ENCODE data around the gene SPATA6L. TPM values are rescaled to one million over a fixed set of nuclear protein-coding genes. Genes with fewer than 3 reads are reported as not detected.

Gene SPATA6L
- total and polyA plus RNA-seq, 10 of the 15 experiments (the other 5 are each of a cell fraction or from before 2014, with no cell fraction given): 0.37 to 1.6 (median 0.91) TPM

DNA sequence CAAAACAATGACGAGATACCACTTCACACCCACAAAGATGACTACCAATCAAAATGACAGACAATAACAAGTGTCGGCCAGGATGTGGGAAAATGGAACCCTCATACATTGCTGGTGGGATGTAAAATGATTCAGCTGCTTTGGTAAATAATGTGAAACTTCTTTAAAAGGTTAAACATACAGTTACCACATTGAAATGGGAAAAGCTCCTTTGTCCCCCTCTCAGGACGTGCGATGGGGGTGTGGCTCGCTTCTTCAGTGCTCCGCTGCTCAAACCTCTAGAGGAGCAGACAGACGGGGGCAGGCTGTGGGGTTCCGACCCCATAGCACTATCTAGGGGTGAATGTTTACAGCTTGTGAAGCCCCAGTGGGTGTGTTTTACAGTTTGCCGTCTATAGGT, 12.2 kb downstream of the SPATA6L start:
- FAIRE-seq (no peak), ATAC-seq (no peak), DNase-seq (ENCODE audit: low read depth, low spot score) (no peak)
- ChIA-PET RAD21 (ENCODE audit: unreplicated experiment) (no interaction called here), SMC1A (ENCODE audit: uncharacterized antibody, unreplicated experiment) (interaction anchor here (1.0 kb wide), 1 partner anchor 9 kb away, joined by 3 read pairs; no protein-coding TSS in a partner anchor), POLR2A (interaction anchor here (1.1 kb wide), 1 partner anchor 48 kb away, joined by 4 read pairs; no protein-coding TSS in a partner anchor), CTCF (no interaction called here)
- BruUV-seq (replicated peaks): no TSS peak
- Histone ChIP-seq H4K20me1 (ENCODE audit: control insufficient read depth, insufficient read depth) (no peaks in the 10 kb centered on the region), H3K4me3 (no peak overlapping the region), H3K4me2 (ENCODE audit: control insufficient read depth, insufficient read depth) (no peak overlapping the region), H3K4me1 (ENCODE audit: control insufficient read depth, insufficient read depth, low read length) (no peaks in the 10 kb centered on the region), H3K27ac (ENCODE audit: control insufficient read depth, insufficient read depth) (no peak overlapping the region), H3K9ac (ENCODE audit: control insufficient read depth, insufficient read depth, low read length) (no peak overlapping the region), H3K79me2 (ENCODE audit: control insufficient read depth, insufficient read depth, low read length) (no peaks in the 10 kb centered on the region), H3K9me3 (replicated peaks; ENCODE audit: control insufficient read depth, insufficient read depth, low read length) (no peaks in the 10 kb centered on the region), H2AFZ (ENCODE audit: control insufficient read depth, low read depth, low read length) (no peak overlapping the region), H3K36me3 (ENCODE audit: control insufficient read depth in 2 of 2, insufficient read depth in 2 of 2, low read length in 1 of 2) (no peaks in the 10 kb centered on the region), H3K27me3 (replicated peaks in 1 of 2; ENCODE audit: control insufficient read depth in 2 of 2, insufficient read depth in 2 of 2, low read length in 1 of 2) (no peaks in the 10 kb centered on the region)
- 70% methylated on average over 9 of the region's 9 CpGs for WGBS (ENCODE audit: insufficient coverage, insufficient replicate concordance, low lambda C conversion rate, missing lambda C conversion rate)
- in situ Hi-C loops (cut with MboI) (no loop called here), intact Hi-C loops (cut with micrococcal nuclease; ENCODE audit: unreplicated experiment) (no loop called here)
- TF ChIP-seq NBN (IDR thresholded peaks at IDR 0.05): no peak

DNA sequence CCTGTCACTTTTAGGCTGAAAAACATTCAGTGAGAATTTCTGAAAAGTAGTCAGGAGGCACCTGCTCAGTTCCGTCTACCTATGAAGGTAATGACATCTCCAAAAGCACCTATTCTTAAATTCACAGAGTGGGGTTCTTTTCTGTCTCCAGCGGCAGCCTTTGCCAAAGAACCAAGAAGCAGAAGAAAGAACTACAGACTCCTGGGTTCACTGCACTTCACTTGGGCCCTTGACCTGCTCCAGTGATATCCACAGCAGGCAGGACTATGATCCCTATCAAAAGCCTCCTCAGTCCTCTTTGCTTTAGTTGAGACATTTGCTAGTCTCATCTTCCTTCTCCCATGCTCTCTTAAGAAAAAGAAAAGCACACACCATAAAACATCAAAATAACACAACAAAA, 23.9 kb downstream of the SPATA6L start:
- POLR2A ChIA-PET: no interaction called here
- H2AFZ ChIP-seq (ENCODE audit: control insufficient read depth, low read depth, low read length): no peak overlapping the region
- no peak overlapping the region for H3K4me2 ChIP-seq (ENCODE audit: control insufficient read depth, insufficient read depth)
- no peaks in the 10 kb centered on the region for H3K36me3 ChIP-seq (ENCODE audit: control insufficient read depth in 2 of 2, insufficient read depth in 2 of 2, low read length in 1 of 2)
- no peaks in the 10 kb centered on the region for H4K20me1 ChIP-seq (ENCODE audit: control insufficient read depth, insufficient read depth)
- ATAC-seq (no peak), FAIRE-seq (no peak), DNase-seq (ENCODE audit: low read depth, low spot score) (no peak)
- in situ Hi-C loops (cut with MboI): no loop called here
- intact Hi-C loops (cut with micrococcal nuclease; ENCODE audit: unreplicated experiment): no loop called here
- H3K4me1 ChIP-seq (ENCODE audit: control insufficient read depth, insufficient read depth, low read length): no peaks in the 10 kb centered on the region
- no peak overlapping the region for H3K4me3 ChIP-seq
- 98% methylated on average over 2 of the region's 2 CpGs for WGBS (ENCODE audit: insufficient coverage, insufficient replicate concordance, low lambda C conversion rate, missing lambda C conversion rate)
- H3K27ac ChIP-seq (ENCODE audit: control insufficient read depth, insufficient read depth): no peak overlapping the region
- RAD21 ChIA-PET (ENCODE audit: unreplicated experiment): interaction anchor here (0.9 kb wide), 1 partner anchor 113 kb away, joined by 3 read pairs; no protein-coding TSS in a partner anchor
- H3K9ac ChIP-seq (ENCODE audit: control insufficient read depth, insufficient read depth, low read length): no peak overlapping the region
- BruUV-seq (replicated peaks): no TSS peak
- SMC1A ChIA-PET (ENCODE audit: uncharacterized antibody, unreplicated experiment): interaction anchor here (1.1 kb wide), 2 partner anchors 24 to 64 kb away, joined by 3 read pairs; partner anchors contain the start of gene SPATA6L
- no peaks in the 10 kb centered on the region for H3K27me3 ChIP-seq (replicated peaks in 1 of 2; ENCODE audit: control insufficient read depth in 2 of 2, insufficient read depth in 2 of 2, low read length in 1 of 2)
- CTCF ChIA-PET: interaction anchor here (1.4 kb wide), 1 partner anchor 41 kb away, joined by 3 read pairs; no protein-coding TSS in a partner anchor
- no peaks in the 10 kb centered on the region for H3K79me2 ChIP-seq (ENCODE audit: control insufficient read depth, insufficient read depth, low read length)
- no peaks in the 10 kb centered on the region for H3K9me3 ChIP-seq (replicated peaks; ENCODE audit: control insufficient read depth, insufficient read depth, low read length)
- TF ChIP-seq, protein P1, sequence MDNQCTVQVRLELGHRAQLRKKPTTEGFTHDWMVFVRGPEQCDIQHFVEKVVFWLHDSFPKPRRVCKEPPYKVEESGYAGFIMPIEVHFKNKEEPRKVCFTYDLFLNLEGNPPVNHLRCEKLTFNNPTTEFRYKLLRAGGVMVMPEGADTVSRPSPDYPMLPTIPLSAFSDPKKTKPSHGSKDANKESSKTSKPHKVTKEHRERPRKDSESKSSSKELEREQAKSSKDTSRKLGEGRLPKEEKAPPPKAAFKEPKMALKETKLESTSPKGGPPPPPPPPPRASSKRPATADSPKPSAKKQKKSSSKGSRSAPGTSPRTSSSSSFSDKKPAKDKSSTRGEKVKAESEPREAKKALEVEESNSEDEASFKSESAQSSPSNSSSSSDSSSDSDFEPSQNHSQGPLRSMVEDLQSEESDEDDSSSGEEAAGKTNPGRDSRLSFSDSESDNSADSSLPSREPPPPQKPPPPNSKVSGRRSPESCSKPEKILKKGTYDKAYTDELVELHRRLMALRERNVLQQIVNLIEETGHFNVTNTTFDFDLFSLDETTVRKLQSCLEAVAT (IDR thresholded peaks at IDR 0.05): no peak
- TF ChIP-seq TCF3 (IDR thresholded peaks at IDR 0.05; ENCODE audit: borderline replicate concordance, insufficient read depth, low read depth, low read length) (no peak), BRCA1 (IDR thresholded peaks at IDR 0.05; ENCODE audit: low read depth, low read length) (no peak), NFXL1 (IDR thresholded peaks at IDR 0.05; ENCODE audit: borderline replicate concordance) (no peak), HDGF (IDR thresholded peaks at IDR 0.05) (no peak), NRF1 (conservative IDR thresholded peaks at IDR 0.05; ENCODE audit: low read depth, low read length) (no peak), POLR2AphosphoS2 (IDR thresholded peaks at IDR 0.05; ENCODE audit: low read depth, low read length) (no peak), HDAC6 (IDR thresholded peaks at IDR 0.05; ENCODE audit: unreplicated experiment) (no peak), SPI1 (IDR thresholded peaks at IDR 0.05; ENCODE audit: borderline replicate concordance, insufficient read depth, low read depth, low read length) (no peak)
- TF ChIP-seq, protein P2, sequence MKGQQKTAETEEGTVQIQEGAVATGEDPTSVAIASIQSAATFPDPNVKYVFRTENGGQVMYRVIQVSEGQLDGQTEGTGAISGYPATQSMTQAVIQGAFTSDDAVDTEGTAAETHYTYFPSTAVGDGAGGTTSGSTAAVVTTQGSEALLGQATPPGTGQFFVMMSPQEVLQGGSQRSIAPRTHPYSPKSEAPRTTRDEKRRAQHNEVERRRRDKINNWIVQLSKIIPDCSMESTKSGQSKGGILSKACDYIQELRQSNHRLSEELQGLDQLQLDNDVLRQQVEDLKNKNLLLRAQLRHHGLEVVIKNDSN (IDR thresholded peaks at IDR 0.05; ENCODE audit: borderline replicate concordance, extremely low read length, insufficient read depth, low read depth, low read length): no peak
- TF ChIP-seq, protein P3, sequence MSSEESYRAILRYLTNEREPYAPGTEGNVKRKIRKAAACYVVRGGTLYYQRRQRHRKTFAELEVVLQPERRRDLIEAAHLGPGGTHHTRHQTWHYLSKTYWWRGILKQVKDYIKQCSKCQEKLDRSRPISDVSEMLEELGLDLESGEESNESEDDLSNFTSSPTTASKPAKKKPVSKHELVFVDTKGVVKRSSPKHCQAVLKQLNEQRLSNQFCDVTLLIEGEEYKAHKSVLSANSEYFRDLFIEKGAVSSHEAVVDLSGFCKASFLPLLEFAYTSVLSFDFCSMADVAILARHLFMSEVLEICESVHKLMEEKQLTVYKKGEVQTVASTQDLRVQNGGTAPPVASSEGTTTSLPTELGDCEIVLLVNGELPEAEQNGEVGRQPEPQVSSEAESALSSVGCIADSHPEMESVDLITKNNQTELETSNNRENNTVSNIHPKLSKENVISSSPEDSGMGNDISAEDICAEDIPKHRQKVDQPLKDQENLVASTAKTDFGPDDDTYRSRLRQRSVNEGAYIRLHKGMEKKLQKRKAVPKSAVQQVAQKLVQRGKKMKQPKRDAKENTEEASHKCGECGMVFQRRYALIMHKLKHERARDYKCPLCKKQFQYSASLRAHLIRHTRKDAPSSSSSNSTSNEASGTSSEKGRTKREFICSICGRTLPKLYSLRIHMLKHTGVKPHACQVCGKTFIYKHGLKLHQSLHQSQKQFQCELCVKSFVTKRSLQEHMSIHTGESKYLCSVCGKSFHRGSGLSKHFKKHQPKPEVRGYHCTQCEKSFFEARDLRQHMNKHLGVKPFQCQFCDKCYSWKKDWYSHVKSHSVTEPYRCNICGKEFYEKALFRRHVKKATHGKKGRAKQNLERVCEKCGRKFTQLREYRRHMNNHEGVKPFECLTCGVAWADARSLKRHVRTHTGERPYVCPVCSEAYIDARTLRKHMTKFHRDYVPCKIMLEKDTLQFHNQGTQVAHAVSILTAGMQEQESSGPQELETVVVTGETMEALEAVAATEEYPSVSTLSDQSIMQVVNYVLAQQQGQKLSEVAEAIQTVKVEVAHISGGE (CRISPR knock-in tag; IDR thresholded peaks at IDR 0.05): no peak

All from GM12878 (cell line).